Measurements from ENCODE around the gene LAD1.

LAD1 gene

DNA sequence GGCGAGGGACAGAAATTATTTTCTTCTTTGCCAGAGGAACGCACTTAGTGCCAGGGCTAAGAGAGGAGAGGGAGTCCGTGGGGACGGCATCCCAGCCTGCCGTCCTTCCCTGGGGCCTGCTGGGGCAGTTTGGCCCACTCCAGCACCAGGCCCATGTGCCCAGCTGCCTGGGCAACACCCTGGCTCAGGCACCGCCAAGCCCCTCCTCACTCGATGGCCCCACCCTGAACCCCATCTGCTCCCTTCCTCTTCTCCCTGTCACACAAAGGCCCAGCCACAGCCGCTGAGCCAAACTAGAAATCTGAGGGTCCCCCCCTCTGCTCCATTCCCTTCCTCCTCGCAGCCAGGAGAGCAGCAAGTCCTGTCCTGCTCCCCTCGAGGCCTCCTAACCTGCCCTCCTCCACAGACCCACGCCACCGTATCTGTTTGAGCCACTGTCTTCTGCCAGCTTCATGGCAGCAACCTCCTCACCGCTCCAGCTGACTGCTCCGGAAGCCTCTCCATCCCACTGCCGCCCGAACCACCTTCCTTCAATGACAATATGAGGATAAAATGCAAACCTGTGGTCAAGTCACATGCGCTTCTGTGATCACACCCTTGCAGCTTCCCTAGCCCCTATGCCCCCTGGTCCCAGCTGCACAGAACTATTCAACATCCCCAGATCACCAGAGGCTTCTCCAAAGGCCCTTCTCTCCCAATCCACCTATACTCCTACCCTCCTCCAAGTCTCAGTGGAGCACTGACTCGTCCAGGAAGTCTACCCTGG is 30.8 kb upstream of the LAD1 start:
- Histone ChIP-seq H3K9ac (ENCODE audit: low read depth in 1 of 2, low read length in 2 of 2) (no peak overlapping the region), H3K4me3 (ENCODE audit: low read length in 2 of 2) (no peak overlapping the region), H3K4me1 (ENCODE audit: control insufficient read depth in 2 of 2, insufficient read depth in 2 of 2, low read length in 2 of 2) (no peaks in the 10 kb centered on the region), H3K27me3 (ENCODE audit: control insufficient read depth in 2 of 2, insufficient read depth in 2 of 2, low read length in 2 of 2) (peaks cover 0 to 2% of the 10 kb centered on the region in 2 donors), H3K36me3 (ENCODE audit: control insufficient read depth in 2 of 2, insufficient read depth in 2 of 2, low read length in 2 of 2) (no peaks in the 10 kb centered on the region), H3K9me3 (ENCODE audit: control insufficient read depth in 2 of 2, low read length in 2 of 2) (no peaks in the 10 kb centered on the region), H3K27ac (ENCODE audit: low read depth in 2 of 2, low read length in 2 of 2) (no peak overlapping the region)

DNA sequence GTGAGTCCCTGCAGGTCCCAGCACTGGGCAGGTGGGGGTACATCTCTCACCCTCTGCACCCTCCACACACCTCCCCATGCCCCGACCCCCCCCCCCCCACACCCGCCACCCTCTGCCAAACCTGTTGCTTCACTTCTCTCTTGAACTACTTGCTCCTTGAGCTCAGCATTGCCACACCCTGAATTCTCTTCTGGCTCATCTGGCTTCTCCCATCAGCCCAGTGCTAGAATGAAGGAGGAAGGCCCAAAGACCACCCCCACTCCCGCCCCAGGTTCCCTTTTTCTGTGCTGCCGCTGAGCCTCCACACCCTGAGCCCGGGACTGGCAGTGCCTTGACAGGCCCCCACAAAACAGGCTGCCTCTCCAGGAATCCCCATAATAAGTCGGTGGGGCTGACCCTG is 28.8 kb upstream of the LAD1 start:
- H3K27ac ChIP-seq (ENCODE audit: low read depth in 2 of 2, low read length in 2 of 2): no peak overlapping the region
- H3K9me3 ChIP-seq (ENCODE audit: control insufficient read depth in 2 of 2, low read length in 2 of 2): no peaks in the 10 kb centered on the region
- no peaks in the 10 kb centered on the region for H3K36me3 ChIP-seq (ENCODE audit: control insufficient read depth in 2 of 2, insufficient read depth in 2 of 2, low read length in 2 of 2)
- no peaks in the 10 kb centered on the region for H3K4me1 ChIP-seq (ENCODE audit: control insufficient read depth in 2 of 2, insufficient read depth in 2 of 2, low read length in 2 of 2)
- H3K27me3 ChIP-seq (ENCODE audit: control insufficient read depth in 2 of 2, insufficient read depth in 2 of 2, low read length in 2 of 2): peaks cover 0 to 2% of the 10 kb centered on the region in 2 donors
- H3K4me3 ChIP-seq (ENCODE audit: low read length in 2 of 2): no peak overlapping the region
- H3K9ac ChIP-seq (ENCODE audit: low read depth in 1 of 2, low read length in 2 of 2): no peak overlapping the region

DNA sequence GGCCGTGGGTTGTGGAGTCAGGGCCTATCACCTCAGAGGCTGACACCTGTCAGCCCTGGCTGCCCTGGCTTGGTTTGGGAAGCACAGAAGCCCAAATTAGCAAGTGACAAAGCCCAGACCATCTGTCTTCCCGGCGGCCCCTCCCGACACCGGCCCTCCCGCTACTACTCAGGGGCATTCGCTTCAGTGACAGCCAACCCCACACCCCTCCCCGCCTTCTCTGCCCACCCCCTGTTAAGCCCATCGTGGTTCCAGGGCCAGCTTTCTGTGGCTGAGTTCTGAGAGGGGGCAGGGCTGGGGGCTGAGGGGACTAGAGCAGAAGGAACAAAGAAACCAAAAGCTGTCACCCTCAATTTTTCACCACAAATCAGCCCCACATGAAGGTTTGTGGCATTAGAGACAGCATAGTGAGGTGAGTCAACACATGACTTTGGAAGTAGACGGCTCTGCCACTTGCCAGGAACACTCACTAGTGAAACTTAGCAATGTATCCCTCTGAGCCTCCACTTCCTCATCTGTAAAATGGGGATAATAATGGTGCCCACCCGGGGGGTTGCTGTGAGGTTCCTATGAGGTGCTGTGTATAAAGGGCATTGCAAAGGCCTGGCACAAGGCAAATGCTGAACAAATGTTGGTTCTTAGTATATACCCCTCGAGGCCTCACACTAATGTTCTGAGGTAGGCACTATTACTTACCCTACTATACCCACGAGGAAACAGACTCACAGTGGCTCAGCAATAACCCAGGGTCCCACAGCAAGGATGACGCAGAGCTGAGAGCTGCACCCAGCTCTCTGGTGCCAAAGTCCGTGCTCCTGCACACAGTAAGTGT is 27.6 kb upstream of the LAD1 start:
- H3K9me3 ChIP-seq (ENCODE audit: control insufficient read depth in 2 of 2, low read length in 2 of 2): no peaks in the 10 kb centered on the region
- no peaks in the 10 kb centered on the region for H3K4me1 ChIP-seq (ENCODE audit: control insufficient read depth in 2 of 2, insufficient read depth in 2 of 2, low read length in 2 of 2)
- no peaks in the 10 kb centered on the region for H3K36me3 ChIP-seq (ENCODE audit: control insufficient read depth in 2 of 2, insufficient read depth in 2 of 2, low read length in 2 of 2)
- no peak overlapping the region for H3K27ac ChIP-seq (ENCODE audit: low read depth in 2 of 2, low read length in 2 of 2)
- no peak overlapping the region for H3K9ac ChIP-seq (ENCODE audit: low read depth in 1 of 2, low read length in 2 of 2)
- H3K27me3 ChIP-seq (ENCODE audit: control insufficient read depth in 2 of 2, insufficient read depth in 2 of 2, low read length in 2 of 2): peaks cover 0 to 2% of the 10 kb centered on the region in 2 donors
- H3K4me3 ChIP-seq (ENCODE audit: low read length in 2 of 2): no peak overlapping the region

- Histone ChIP-seq H3K4me1 (ENCODE audit: control insufficient read depth in 2 of 2, insufficient read depth in 2 of 2, low read length in 2 of 2) (no peaks in the 10 kb centered on the region), H3K27me3 (ENCODE audit: control insufficient read depth in 2 of 2, insufficient read depth in 2 of 2, low read length in 2 of 2) (no peaks in the 10 kb centered on the region), H3K4me3 (ENCODE audit: low read length in 2 of 2) (no peak overlapping the region), H3K36me3 (ENCODE audit: control insufficient read depth in 2 of 2, insufficient read depth in 2 of 2, low read length in 2 of 2) (no peaks in the 10 kb centered on the region), H3K27ac (ENCODE audit: low read depth in 2 of 2, low read length in 2 of 2) (no peak overlapping the region), H3K9me3 (ENCODE audit: control insufficient read depth in 2 of 2, low read length in 2 of 2) (no peaks in the 10 kb centered on the region), H3K9ac (ENCODE audit: low read depth in 1 of 2, low read length in 2 of 2) (no peak overlapping the region)
Observed at GRCh38 chr1:201424146-201424545, 25.0 kb upstream of the LAD1 start.

- no peaks in the 10 kb centered on the region for H3K4me1 ChIP-seq (ENCODE audit: control insufficient read depth in 2 of 2, insufficient read depth in 2 of 2, low read length in 2 of 2)
- no peak overlapping the region for H3K27ac ChIP-seq (ENCODE audit: low read depth in 2 of 2, low read length in 2 of 2)
- no peak overlapping the region for H3K4me3 ChIP-seq (ENCODE audit: low read length in 2 of 2)
- H3K27me3 ChIP-seq (ENCODE audit: control insufficient read depth in 2 of 2, insufficient read depth in 2 of 2, low read length in 2 of 2): no peaks in the 10 kb centered on the region
- no peak overlapping the region for H3K9ac ChIP-seq (ENCODE audit: low read depth in 1 of 2, low read length in 2 of 2)
- no peaks in the 10 kb centered on the region for H3K36me3 ChIP-seq (ENCODE audit: control insufficient read depth in 2 of 2, insufficient read depth in 2 of 2, low read length in 2 of 2)
- H3K9me3 ChIP-seq (ENCODE audit: control insufficient read depth in 2 of 2, low read length in 2 of 2): no peaks in the 10 kb centered on the region
Observed at GRCh38 chr1:201423655-201424054, 24.5 kb upstream of the LAD1 start.

DNA sequence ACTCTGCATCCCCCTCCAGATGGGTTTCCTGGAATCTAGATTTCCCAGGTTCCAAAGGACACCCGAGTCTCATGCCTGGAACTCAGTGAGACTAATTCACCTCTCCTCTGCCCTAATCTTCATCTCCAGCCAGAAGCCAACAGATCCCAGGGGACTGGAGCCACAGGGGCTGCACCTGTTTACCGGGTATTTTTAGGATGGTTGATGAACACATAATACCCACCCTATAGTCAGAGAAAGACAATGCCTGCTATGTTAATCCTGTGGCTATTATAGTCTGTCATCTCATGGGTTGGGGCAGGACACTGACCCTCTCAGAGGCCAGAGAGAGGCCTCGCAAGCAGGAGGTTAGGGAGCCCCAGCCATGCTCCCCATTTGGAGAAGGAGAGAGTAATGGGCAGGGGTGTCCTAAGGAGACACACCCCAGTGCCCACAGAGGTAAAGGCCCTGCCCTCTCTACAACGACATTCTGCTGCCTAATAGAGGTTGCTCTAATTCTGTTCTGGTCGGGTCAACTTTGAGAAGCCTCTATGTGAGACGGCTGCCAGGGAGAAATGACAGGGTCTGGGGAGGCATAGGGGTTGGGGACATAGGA is 23.4 kb upstream of the LAD1 start:
- no peak overlapping the region for H3K27ac ChIP-seq (ENCODE audit: low read depth in 2 of 2, low read length in 2 of 2)
- H3K4me1 ChIP-seq (ENCODE audit: control insufficient read depth in 2 of 2, insufficient read depth in 2 of 2, low read length in 2 of 2): no peaks in the 10 kb centered on the region
- H3K4me3 ChIP-seq (ENCODE audit: low read length in 2 of 2): no peak overlapping the region
- H3K27me3 ChIP-seq (ENCODE audit: control insufficient read depth in 2 of 2, insufficient read depth in 2 of 2, low read length in 2 of 2): no peaks in the 10 kb centered on the region
- H3K36me3 ChIP-seq (ENCODE audit: control insufficient read depth in 2 of 2, insufficient read depth in 2 of 2, low read length in 2 of 2): no peaks in the 10 kb centered on the region
- no peak overlapping the region for H3K9ac ChIP-seq (ENCODE audit: low read depth in 1 of 2, low read length in 2 of 2)
- H3K9me3 ChIP-seq (ENCODE audit: control insufficient read depth in 2 of 2, low read length in 2 of 2): no peaks in the 10 kb centered on the region

GRCh38 chr1:201422026-201422425 is 22.9 kb upstream of the LAD1 start:
- H3K27me3 ChIP-seq (ENCODE audit: control insufficient read depth in 2 of 2, insufficient read depth in 2 of 2, low read length in 2 of 2): no peaks in the 10 kb centered on the region
- H3K9me3 ChIP-seq (ENCODE audit: control insufficient read depth in 2 of 2, low read length in 2 of 2): no peaks in the 10 kb centered on the region
- H3K27ac ChIP-seq (ENCODE audit: low read depth in 2 of 2, low read length in 2 of 2): no peak overlapping the region
- H3K36me3 ChIP-seq (ENCODE audit: control insufficient read depth in 2 of 2, insufficient read depth in 2 of 2, low read length in 2 of 2): no peaks in the 10 kb centered on the region
- H3K4me3 ChIP-seq (ENCODE audit: low read length in 2 of 2): no peak overlapping the region
- no peaks in the 10 kb centered on the region for H3K4me1 ChIP-seq (ENCODE audit: control insufficient read depth in 2 of 2, insufficient read depth in 2 of 2, low read length in 2 of 2)
- no peak overlapping the region for H3K9ac ChIP-seq (ENCODE audit: low read depth in 1 of 2, low read length in 2 of 2)

GRCh38 chr1:201421041-201421440 is 21.9 kb upstream of the LAD1 start:
- Histone ChIP-seq H3K9ac (ENCODE audit: low read depth in 1 of 2, low read length in 2 of 2) (no peak overlapping the region), H3K4me1 (ENCODE audit: control insufficient read depth in 2 of 2, insufficient read depth in 2 of 2, low read length in 2 of 2) (no peaks in the 10 kb centered on the region), H3K9me3 (ENCODE audit: control insufficient read depth in 2 of 2, low read length in 2 of 2) (no peaks in the 10 kb centered on the region), H3K4me3 (ENCODE audit: low read length in 2 of 2) (no peak overlapping the region), H3K27me3 (ENCODE audit: control insufficient read depth in 2 of 2, insufficient read depth in 2 of 2, low read length in 2 of 2) (no peaks in the 10 kb centered on the region), H3K36me3 (ENCODE audit: control insufficient read depth in 2 of 2, insufficient read depth in 2 of 2, low read length in 2 of 2) (no peaks in the 10 kb centered on the region), H3K27ac (ENCODE audit: low read depth in 2 of 2, low read length in 2 of 2) (no peak overlapping the region)

GRCh38 chr1:201420608-201421002 is 21.5 kb upstream of the LAD1 start:
- no peaks in the 10 kb centered on the region for H3K36me3 ChIP-seq (ENCODE audit: control insufficient read depth in 2 of 2, insufficient read depth in 2 of 2, low read length in 2 of 2)
- H3K27ac ChIP-seq (ENCODE audit: low read depth in 2 of 2, low read length in 2 of 2): no peak overlapping the region

More at GRCh38 chr1:201420608-201421002, 21.5 kb upstream of the LAD1 start:
- Histone ChIP-seq H3K9me3 (ENCODE audit: control insufficient read depth in 2 of 2, low read length in 2 of 2) (no peaks in the 10 kb centered on the region), H3K4me3 (ENCODE audit: low read length in 2 of 2) (no peak overlapping the region), H3K4me1 (ENCODE audit: control insufficient read depth in 2 of 2, insufficient read depth in 2 of 2, low read length in 2 of 2) (no peaks in the 10 kb centered on the region), H3K27me3 (ENCODE audit: control insufficient read depth in 2 of 2, insufficient read depth in 2 of 2, low read length in 2 of 2) (no peaks in the 10 kb centered on the region), H3K9ac (ENCODE audit: low read depth in 1 of 2, low read length in 2 of 2) (no peak overlapping the region)
